ENCODE data around the gene TRAK1.
"Not testable (repeated sequence)": the region's sequence is repeated elsewhere in the genome, so short reads cannot be mapped to it uniquely, and the experiment has no call there.

Gene TRAK1

DNA sequence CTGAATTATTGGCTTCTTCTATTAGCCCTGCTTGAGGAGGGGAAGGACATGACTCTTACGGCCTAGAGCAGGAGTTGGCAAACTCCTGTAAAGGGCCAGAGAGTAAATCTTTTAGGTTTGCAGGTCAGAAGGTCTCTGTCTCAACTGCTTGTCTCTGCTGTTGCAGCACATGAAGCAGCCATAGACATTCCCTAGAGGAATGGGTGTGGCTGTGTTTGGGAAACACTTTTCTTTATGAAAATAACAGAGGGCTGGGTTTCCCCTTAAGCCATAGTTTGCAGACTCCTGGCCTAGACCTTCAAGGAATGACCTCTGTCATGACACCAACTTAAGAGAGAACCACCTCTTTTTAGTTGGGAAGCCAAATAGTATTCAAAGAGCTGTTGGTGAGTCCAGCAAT is 10.3 kb downstream of the TRAK1 start:
- TF ChIP-seq, protein P1, sequence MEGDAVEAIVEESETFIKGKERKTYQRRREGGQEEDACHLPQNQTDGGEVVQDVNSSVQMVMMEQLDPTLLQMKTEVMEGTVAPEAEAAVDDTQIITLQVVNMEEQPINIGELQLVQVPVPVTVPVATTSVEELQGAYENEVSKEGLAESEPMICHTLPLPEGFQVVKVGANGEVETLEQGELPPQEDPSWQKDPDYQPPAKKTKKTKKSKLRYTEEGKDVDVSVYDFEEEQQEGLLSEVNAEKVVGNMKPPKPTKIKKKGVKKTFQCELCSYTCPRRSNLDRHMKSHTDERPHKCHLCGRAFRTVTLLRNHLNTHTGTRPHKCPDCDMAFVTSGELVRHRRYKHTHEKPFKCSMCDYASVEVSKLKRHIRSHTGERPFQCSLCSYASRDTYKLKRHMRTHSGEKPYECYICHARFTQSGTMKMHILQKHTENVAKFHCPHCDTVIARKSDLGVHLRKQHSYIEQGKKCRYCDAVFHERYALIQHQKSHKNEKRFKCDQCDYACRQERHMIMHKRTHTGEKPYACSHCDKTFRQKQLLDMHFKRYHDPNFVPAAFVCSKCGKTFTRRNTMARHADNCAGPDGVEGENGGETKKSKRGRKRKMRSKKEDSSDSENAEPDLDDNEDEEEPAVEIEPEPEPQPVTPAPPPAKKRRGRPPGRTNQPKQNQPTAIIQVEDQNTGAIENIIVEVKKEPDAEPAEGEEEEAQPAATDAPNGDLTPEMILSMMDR (IDR thresholded peaks at IDR 0.05; ENCODE audit: control extremely low read depth, extremely low read depth, low read depth, missing control alignments) = no peak
- no peak for DNase-seq (ENCODE audit: extremely low spot score)
- POLR2A ChIA-PET = no interaction called here
- CTCF ChIA-PET = interaction anchor here (0.8 to 8.1 kb wide), 12 partner anchors 10 to 212 kb away, joined by 3 to 56 read pairs (median 6); no protein-coding TSS in a partner anchor

DNA sequence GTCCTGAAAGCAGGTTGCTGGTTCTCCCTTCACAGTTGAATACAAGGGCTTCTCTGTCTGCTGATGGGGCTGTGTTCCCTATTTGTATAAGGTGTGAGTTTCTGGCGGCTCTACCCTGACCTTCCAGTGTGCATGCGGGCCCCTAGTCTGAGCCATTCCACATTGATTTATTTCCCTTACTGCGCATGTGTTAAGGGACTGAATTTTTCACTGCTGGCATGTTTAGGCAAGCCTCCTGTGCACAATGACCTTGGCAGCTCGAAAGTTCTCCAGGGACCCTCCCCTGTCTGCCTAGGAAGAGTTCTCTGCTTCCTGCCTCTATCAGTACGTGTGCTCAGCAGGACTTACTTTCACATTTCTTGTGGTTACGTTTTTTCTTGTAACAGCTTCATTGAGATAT is 11.4 kb downstream of the TRAK1 start:
- POLR2A ChIA-PET = no interaction called here
- DNase-seq (ENCODE audit: extremely low spot score) = no peak
- TF ChIP-seq, protein P1 (IDR thresholded peaks at IDR 0.05; ENCODE audit: control extremely low read depth, extremely low read depth, low read depth, missing control alignments) = no peak
- CTCF ChIA-PET = interaction anchor here (0.8 to 8.1 kb wide), 7 partner anchors 11 to 89 kb away, joined by 3 to 56 read pairs (median 3); partner anchors contain the start of gene TRAK1

DNA sequence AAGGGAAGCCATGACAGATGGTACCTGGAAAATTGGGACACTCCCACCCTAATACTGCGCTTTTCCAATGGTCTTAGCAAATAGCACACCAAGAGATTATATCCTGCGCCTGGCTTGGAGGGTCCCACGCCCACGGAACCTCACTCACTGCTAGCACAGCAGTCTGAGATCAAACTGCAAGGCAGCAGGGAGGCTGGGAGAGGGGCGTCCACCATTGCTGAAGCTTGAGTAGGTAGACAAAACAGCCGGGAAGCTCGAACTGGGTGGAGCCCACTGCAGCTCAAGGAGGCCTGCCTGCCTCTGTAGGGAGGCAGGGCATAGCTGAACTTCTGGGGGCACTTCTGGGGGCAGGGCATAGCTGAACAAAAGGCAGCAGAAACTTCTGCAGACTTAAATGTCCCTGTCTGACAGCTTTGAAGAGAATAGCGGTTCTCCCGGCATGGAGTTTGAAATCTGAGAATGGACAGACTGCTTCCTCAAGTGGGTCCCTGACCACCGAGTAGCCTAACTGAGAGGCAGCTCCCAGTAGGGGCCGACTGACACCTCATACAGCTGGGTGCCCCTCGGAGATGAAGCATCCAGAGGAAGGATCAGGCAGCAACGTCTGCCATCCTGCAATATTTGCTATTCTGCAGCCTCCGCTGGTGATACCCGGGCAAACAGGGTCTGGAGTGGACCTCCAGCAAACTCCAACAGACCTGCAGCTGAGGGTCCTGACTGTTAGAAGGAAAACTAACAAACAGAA is 12.9 kb downstream of the TRAK1 start:
- POLR2A ChIA-PET; DNase-seq (ENCODE audit: extremely low spot score): not testable (repeated sequence)
- CTCF ChIA-PET = interaction anchor here (1.0 to 8.1 kb wide), 3 partner anchors 8 to 42 kb away, joined by 3 to 56 read pairs (median 4); no protein-coding TSS in a partner anchor

DNA sequence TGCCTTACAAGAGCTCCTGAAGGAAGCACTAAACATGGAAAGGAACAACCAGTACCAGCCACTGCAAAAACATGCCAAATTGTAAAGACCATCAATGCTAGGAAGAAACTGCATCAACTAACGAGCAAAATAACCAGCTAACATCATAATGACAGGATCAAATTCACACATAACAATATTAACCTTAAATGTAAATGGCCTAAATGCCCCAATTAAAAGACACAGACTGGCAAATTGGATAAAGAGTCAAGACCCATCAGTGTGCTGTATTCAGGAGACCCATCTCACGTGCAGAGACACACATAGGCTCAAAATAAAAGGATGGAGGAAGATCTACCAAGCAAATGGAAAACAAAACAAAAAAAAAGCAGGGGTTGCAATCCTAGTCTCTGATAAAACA is 14.8 kb downstream of the TRAK1 start:
- CTCF ChIA-PET; POLR2A ChIA-PET; DNase-seq (ENCODE audit: extremely low spot score): not testable (repeated sequence)

DNA sequence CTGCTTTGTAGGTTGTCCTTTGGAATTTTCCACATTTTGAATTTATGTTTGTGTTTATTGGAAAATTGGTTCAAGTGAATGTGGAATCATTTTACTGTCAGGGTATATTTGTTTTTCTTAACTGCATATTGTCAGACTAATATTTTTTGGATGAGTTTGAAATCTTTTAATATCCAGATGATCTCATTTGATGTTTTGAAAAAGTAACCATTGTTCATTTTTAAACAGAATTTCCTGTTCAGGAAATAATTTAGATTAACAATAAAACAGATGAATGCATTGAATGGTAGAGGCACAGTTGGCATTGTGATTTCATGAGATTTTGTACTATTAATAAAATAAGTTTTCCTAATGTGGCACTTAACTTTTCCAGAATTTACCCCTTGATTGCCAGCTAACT is 15.5 kb downstream of the TRAK1 start:
- TF ChIP-seq, protein P1 (IDR thresholded peaks at IDR 0.05; ENCODE audit: control extremely low read depth, extremely low read depth, low read depth, missing control alignments) = no peak
- ChIA-PET POLR2A (no interaction called here), CTCF (no interaction called here)
- no peak for DNase-seq (ENCODE audit: extremely low spot score)

DNA sequence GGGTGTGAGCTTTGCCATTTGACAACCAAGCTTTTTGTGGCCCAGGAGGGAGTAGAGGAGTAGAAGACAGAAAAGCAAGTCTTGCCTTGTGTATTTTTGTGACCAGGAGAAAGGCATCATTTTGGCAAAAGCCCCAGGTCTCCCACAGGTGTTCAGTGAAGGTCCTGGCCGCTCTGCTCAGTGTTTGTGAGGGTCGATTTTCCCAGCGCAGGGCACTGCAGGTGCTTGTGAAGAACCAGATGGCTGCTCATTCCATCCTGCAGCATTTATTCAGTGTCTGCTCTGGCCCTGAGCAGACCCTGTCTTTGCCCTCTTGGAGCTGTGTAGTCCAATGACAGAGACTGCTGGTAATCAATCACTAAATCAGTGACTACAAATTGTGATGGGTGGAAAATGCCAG is 19.5 kb downstream of the TRAK1 start:
- TF ChIP-seq, protein P1 (IDR thresholded peaks at IDR 0.05; ENCODE audit: control extremely low read depth, extremely low read depth, low read depth, missing control alignments) = no peak
- ChIA-PET POLR2A (no interaction called here), CTCF (interaction anchor here (1.0 to 3.9 kb wide), 4 partner anchors 9 to 81 kb away, joined by 3 to 30 read pairs (median 6); no protein-coding TSS in a partner anchor)
- DNase-seq (ENCODE audit: extremely low spot score) = no peak

DNA sequence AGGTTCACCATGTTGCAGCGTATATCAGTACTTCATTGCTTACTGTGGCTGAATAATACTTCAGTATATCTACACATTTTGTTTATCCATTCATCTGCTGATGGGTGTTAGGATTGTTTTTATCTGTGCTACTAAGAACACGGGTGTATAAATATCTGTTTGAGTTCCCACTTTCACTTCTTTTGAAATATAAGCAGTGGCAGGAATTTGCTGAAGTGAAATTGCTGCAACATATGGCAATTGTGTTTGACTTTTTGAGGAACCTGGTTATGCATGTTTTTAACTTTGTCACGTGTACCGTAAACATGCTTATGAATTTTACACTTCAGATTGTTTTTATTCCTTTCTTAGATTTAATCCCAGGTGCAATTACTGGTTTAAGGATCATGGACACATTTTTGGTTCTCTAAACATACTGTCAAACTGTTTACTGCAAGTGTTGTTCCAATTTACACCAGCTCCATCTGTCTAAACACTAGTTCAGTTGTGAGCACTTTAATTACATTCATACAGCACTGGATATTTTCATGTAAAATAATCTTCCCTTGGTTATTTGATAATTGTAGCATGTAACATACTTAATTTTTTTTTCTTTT is 23.1 kb downstream of the TRAK1 start:
- CTCF ChIA-PET = no interaction called here
- no peak for DNase-seq (ENCODE audit: extremely low spot score)
- POLR2A ChIA-PET = no interaction called here

More for the DNA sequence above, 23.1 kb downstream of the TRAK1 start:
- TF ChIP-seq, protein P1 (IDR thresholded peaks at IDR 0.05; ENCODE audit: control extremely low read depth, extremely low read depth, low read depth, missing control alignments) = no peak

All from GM10248 (cell line).